Stomach smooth muscle (tissue), 2 donors: ENCODE data around the gene SLC25A45.

Source experiments
- H3K27ac ChIP-seq: one replicate; pipeline ENCODE4 v1.7.0; 2013; ENCODE audit warnings: mild to moderate bottlenecking, low read length, inconsistent platforms
- H3K27me3 ChIP-seq, 2 donors: one replicate each; pipeline ENCODE4 v1.7.0; 2013; ENCODE audit warnings: low read length in 2 of 2; ENCODE audit not compliant: insufficient read depth in 2 of 2, control insufficient read depth in 1 of 2
- H3K36me3 ChIP-seq, 2 donors: one replicate each; pipeline ENCODE4 v1.7.0; 2013; ENCODE audit warnings: low read length in 2 of 2; ENCODE audit not compliant: control insufficient read depth in 2 of 2, insufficient read depth in 2 of 2
- H3K4me1 ChIP-seq: one replicate; pipeline ENCODE4 v1.7.0; 2013; ENCODE audit warnings: low read length; ENCODE audit not compliant: control insufficient read depth, insufficient read depth
- H3K4me3 ChIP-seq, 2 donors: one replicate each; pipeline ENCODE4 v1.7.0; 2013; ENCODE audit warnings: low read length in 2 of 2
- H3K9ac ChIP-seq, 2 donors: one replicate each; pipeline ENCODE4 v1.7.0; 2013; ENCODE audit warnings: low read length in 2 of 2, mild to moderate bottlenecking in 1 of 2
- H3K9me3 ChIP-seq, 2 donors: one replicate each; pipeline ENCODE4 v1.7.0; 2013; ENCODE audit warnings: low read length in 2 of 2; ENCODE audit not compliant: control insufficient read depth in 2 of 2
- donor health status: healthy.
- donor health status: Pancreatic carcinoma.

Gene SLC25A45

DNA sequence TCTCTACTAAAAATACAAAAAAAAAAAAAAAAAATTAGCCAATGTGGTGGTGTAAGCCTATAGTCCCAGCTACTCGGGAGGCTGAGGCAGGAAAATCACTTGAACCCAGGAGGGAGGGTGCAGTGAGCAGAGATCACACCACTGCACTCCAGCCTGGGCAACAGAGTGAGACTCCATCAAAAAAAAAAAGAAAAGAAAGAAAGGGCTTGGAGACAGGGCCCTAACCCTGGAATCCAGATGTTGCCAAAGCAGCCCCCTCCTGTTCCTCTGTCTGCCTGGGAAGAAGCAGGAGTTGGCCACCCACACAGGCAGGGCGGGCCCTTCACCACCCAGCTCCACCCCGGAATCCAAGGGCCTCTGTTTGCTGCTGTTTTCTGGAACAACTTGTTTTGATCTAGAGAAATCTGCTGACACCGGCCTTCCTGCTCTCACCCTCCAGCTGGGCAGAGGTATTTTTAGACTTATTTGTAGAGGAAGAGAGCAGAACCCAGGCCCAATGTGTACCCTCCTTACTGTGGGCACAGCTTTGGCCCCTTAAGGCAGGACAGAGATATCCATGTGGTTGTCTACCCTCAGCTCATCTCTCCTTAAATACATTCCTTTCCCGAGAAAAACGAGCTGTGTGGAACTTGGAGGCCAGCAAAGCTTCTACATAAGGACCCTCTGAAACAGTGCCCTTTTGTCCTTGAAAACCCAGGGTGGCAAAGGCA, 37.5 kb upstream of the SLC25A45 start:
- Histone ChIP-seq H3K9me3 (no peaks in the 10 kb centered on the region), H3K36me3 (peaks cover 3 to 10% of the 10 kb centered on the region in 2 donors), H3K9ac (peak overlapping the region; percentile 87 to 94), H3K27ac (peak overlapping the region; percentile 100), H3K27me3 (no peaks in the 10 kb centered on the region), H3K4me1 (peaks cover 59% of the 10 kb centered on the region), H3K4me3 (peak overlapping the region; percentile 38 to 99)

GRCh38 chr11:65419460-65419771, 37.0 kb upstream of the SLC25A45 start:
- Histone ChIP-seq H3K27ac (peak overlapping the region; percentile 100), H3K4me1 (peaks cover 59% of the 10 kb centered on the region), H3K4me3 (peak overlapping the region; percentile 33 to 99), H3K36me3 (peaks cover 1 to 5% of the 10 kb centered on the region in 2 donors), H3K9me3 (no peaks in the 10 kb centered on the region), H3K27me3 (no peaks in the 10 kb centered on the region), H3K9ac (peak overlapping the region; percentile 87 to 94)

GRCh38 chr11:65418681-65419459, 36.4 kb upstream of the SLC25A45 start:
- peaks cover 59% of the 10 kb centered on the region for H3K4me1 ChIP-seq
- peak overlapping the region; percentile 100 for H3K27ac ChIP-seq
- no peaks in the 10 kb centered on the region for H3K36me3 ChIP-seq
- H3K9me3 ChIP-seq = no peaks in the 10 kb centered on the region
- H3K9ac ChIP-seq = peak overlapping the region; percentile 87 to 94
- peak overlapping the region; percentile 50 to 99 for H3K4me3 ChIP-seq
- H3K27me3 ChIP-seq = no peaks in the 10 kb centered on the region

GRCh38 chr11:65418431-65418680, 35.9 kb upstream of the SLC25A45 start:
- no peaks in the 10 kb centered on the region for H3K36me3 ChIP-seq
- peak overlapping the region; percentile 50 to 99 for H3K4me3 ChIP-seq
- peaks cover 59% of the 10 kb centered on the region for H3K4me1 ChIP-seq
- H3K9me3 ChIP-seq = no peaks in the 10 kb centered on the region
- H3K9ac ChIP-seq = peak overlapping the region; percentile 87 to 94
- H3K27ac ChIP-seq = peak overlapping the region; percentile 100
- H3K27me3 ChIP-seq = no peaks in the 10 kb centered on the region

GRCh38 chr11:65417702-65418430, 35.4 kb upstream of the SLC25A45 start:
- Histone ChIP-seq H3K4me1 (peaks cover 59% of the 10 kb centered on the region), H3K36me3 (no peaks in the 10 kb centered on the region), H3K9ac (peak overlapping the region; percentile 73 to 87), H3K27ac (peak overlapping the region; percentile 100), H3K9me3 (no peaks in the 10 kb centered on the region), H3K4me3 (peak overlapping the region; percentile 62 to 99), H3K27me3 (no peaks in the 10 kb centered on the region)

- peaks cover 59% of the 10 kb centered on the region for H3K4me1 ChIP-seq
- peak overlapping the region; percentile 73 to 87 for H3K9ac ChIP-seq
- no peaks in the 10 kb centered on the region for H3K36me3 ChIP-seq
- no peaks in the 10 kb centered on the region for H3K27me3 ChIP-seq
- H3K4me3 ChIP-seq = peak overlapping the region; percentile 62 to 69
- peak overlapping the region; percentile 100 for H3K27ac ChIP-seq
- H3K9me3 ChIP-seq = no peaks in the 10 kb centered on the region
Measured at GRCh38 chr11:65416841-65417701, 34.6 kb upstream of the SLC25A45 start.

GRCh38 chr11:65416341-65416824, 33.9 kb upstream of the SLC25A45 start:
- H3K36me3 ChIP-seq = peaks cover 0 to 3% of the 10 kb centered on the region in 2 donors
- peaks cover 55% of the 10 kb centered on the region for H3K4me1 ChIP-seq
- peak overlapping the region; percentile 62 to 69 for H3K4me3 ChIP-seq
- H3K27me3 ChIP-seq = no peaks in the 10 kb centered on the region
- H3K9ac ChIP-seq = peak overlapping the region; percentile 73 to 87
- H3K9me3 ChIP-seq = no peaks in the 10 kb centered on the region
- peak overlapping the region; percentile 100 for H3K27ac ChIP-seq

- Histone ChIP-seq H3K4me1 (peaks cover 48% of the 10 kb centered on the region), H3K27me3 (no peaks in the 10 kb centered on the region), H3K27ac (peak overlapping the region; percentile 100)
Measured at GRCh38 chr11:65415499-65416340, 33.3 kb upstream of the SLC25A45 start.

GRCh38 chr11:65414776-65415498, 32.5 kb upstream of the SLC25A45 start:
- peaks cover 0 to 5% of the 10 kb centered on the region in 2 donors for H3K36me3 ChIP-seq
- H3K27ac ChIP-seq = no peak overlapping the region
- no peak overlapping the region for H3K4me3 ChIP-seq
- H3K27me3 ChIP-seq = no peaks in the 10 kb centered on the region
- H3K9ac ChIP-seq = no peak overlapping the region
- H3K9me3 ChIP-seq = no peaks in the 10 kb centered on the region
- H3K4me1 ChIP-seq = peaks cover 40% of the 10 kb centered on the region

More at GRCh38 chr11:65415499-65416340, 33.3 kb upstream of the SLC25A45 start:
- no peaks in the 10 kb centered on the region for H3K9me3 ChIP-seq
- peak overlapping the region; percentile 1 to 47 for H3K9ac ChIP-seq
- H3K36me3 ChIP-seq = peaks cover 0 to 5% of the 10 kb centered on the region in 2 donors
- peak overlapping the region; percentile 1 to 69 for H3K4me3 ChIP-seq
